Measurements from ENCODE around the gene NISCH. TPM values are rescaled to one million over a fixed set of nuclear protein-coding genes. Genes with fewer than 3 reads are reported as not detected.

The NISCH gene
- total RNA-seq, 1 donor from 2014 or later = 44.3 TPM

- intact Hi-C loops (cut with micrococcal nuclease) = no loop called here
Measured at GRCh38 chr3:52493232-52494017, 38.0 kb downstream of the NISCH start.

GRCh38 chr3:52494445-52494844 is 39.0 kb downstream of the NISCH start:
- Histone ChIP-seq H3K4me1 (peaks cover 71% of the 10 kb centered on the region), H3K27me3 (ENCODE audit: low read depth) (no peaks in the 10 kb centered on the region), H3K4me3 (peak overlapping the region; percentile 66), H3K9me3 (replicated peaks) (no peaks in the 10 kb centered on the region), H3K36me3 (peaks cover 42% of the 10 kb centered on the region), H3K27ac (replicated peaks) (peak overlapping the region; percentile 81)
- intact Hi-C loops (cut with micrococcal nuclease) = no loop called here
- DNase-seq = no peak
- no peak for TF ChIP-seq CTCF (IDR thresholded peaks at IDR 0.05; ENCODE audit: borderline replicate concordance)

More at GRCh38 chr3:52493232-52494017, 38.0 kb downstream of the NISCH start:
- Histone ChIP-seq H3K9me3 (replicated peaks) (no peaks in the 10 kb centered on the region), H3K27me3 (ENCODE audit: low read depth) (no peaks in the 10 kb centered on the region), H3K4me3 (no peak overlapping the region), H3K27ac (replicated peaks) (no peak overlapping the region), H3K4me1 (peaks cover 80% of the 10 kb centered on the region), H3K36me3 (peaks cover 52% of the 10 kb centered on the region)
- no peak for DNase-seq
- TF ChIP-seq CTCF (IDR thresholded peaks at IDR 0.05; ENCODE audit: borderline replicate concordance) = no peak

- Histone ChIP-seq H3K36me3 (peaks cover 36% of the 10 kb centered on the region), H3K27ac (replicated peaks) (peak within 1 kb of the TSS; percentile 81), H3K27me3 (ENCODE audit: low read depth) (no peaks in the 10 kb centered on the region), H3K9me3 (replicated peaks) (no peaks in the 10 kb centered on the region), H3K4me3 (peak within 1 kb of the TSS; percentile 66), H3K4me1 (peaks cover 66% of the 10 kb centered on the region)
- no peak for TF ChIP-seq CTCF (IDR thresholded peaks at IDR 0.05; ENCODE audit: borderline replicate concordance)
- DNase-seq = peak; percentile 73
- intact Hi-C loops (cut with micrococcal nuclease) = no loop called here
Measured at GRCh38 chr3:52494886-52495495, 39.6 kb downstream of the NISCH start, which contains the start of gene STAB1. Gene STAB1 (plus strand): TSS chr3:52495338. CDS start chr3:52495414, 76 bp downstream.

- intact Hi-C loops (cut with micrococcal nuclease) = no loop called here
- Histone ChIP-seq H3K27ac (replicated peaks) (peak overlapping the region; percentile 81), H3K27me3 (ENCODE audit: low read depth) (no peaks in the 10 kb centered on the region), H3K4me3 (peak overlapping the region; percentile 66), H3K4me1 (peaks cover 56% of the 10 kb centered on the region), H3K36me3 (peaks cover 26% of the 10 kb centered on the region), H3K9me3 (replicated peaks) (no peaks in the 10 kb centered on the region)
- no peak for TF ChIP-seq CTCF (IDR thresholded peaks at IDR 0.05; ENCODE audit: borderline replicate concordance)
- DNase-seq = no peak
Measured at GRCh38 chr3:52495777-52496602, 40.6 kb downstream of the NISCH start.
